GM03348 (cell line): Measurements from ENCODE around the gene BTN1A1.
"Not testable (repeated sequence)": the region's sequence is repeated elsewhere in the genome, so short reads cannot be mapped to it uniquely, and the experiment has no call there.

ENCODE experiments used
- DNase-seq: peaks from one replicate; pipeline ENCODE4 v3.0.0; 2012; ENCODE audit warnings: low spot score

The BTN1A1 gene

DNA sequence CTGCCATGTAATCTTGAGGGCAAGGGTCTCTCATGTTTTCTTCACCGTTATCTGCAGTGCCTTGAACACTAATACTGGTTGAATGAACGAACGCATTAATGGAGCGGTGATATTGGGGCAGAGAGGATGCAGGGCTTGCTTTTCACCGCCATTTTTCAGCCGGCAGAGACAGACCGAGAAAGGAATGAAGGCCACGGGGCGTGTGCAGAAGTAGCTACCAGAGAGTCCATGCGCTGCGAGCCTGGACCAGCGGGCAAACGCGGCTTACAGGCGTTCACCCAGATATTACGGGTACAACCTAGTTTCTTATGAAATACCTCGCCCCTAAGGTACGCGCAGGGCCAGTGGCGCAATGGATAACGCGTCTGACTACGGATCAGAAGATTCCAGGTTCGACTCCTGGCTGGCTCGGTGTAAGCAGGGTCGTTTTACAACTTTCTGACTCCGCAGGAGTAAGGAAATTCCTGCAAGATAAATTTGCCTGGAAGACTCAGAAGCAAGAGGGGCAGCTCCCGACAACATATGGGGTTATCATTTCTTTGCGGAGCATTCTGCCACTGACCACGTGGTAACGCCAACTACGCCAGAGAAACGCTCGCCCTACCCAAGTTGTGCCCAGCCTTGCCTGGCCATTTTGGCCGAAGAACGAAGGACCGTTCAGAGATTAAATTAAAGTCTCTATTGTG lies 37.2 kb downstream of the BTN1A1 start:
- DNase-seq, result peak; percentile 80

- DNase-seq, result peak; percentile 90
Observed at GRCh38 chr6:26537846-26538571, 37.9 kb downstream of the BTN1A1 start, which contains the start of gene HMGN4. Gene HMGN4 (plus strand): TSS chr6:26538366. CDS start chr6:26545207, 6,841 bp downstream.

DNA sequence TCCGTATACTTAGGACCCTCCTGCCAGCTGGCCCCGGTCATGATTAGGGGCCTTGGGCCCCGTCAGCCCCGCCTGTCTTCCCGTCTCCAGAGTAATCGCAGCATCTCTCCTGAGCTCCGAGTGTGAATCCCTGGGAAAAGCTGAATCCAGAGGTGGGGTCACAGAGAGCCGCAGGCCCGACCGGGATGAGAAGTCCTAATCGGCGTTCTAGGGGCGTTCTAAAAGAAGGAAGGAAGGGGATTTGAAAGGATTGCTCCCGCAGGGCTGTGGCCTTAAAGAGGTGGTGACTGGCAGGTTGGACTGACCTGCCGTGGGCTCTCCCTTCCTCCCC lies 38.4 kb downstream of the BTN1A1 start:
- DNase-seq, result no peak

- no peak for DNase-seq
Observed at GRCh38 chr6:26539071-26539615, 39.0 kb downstream of the BTN1A1 start.

DNA sequence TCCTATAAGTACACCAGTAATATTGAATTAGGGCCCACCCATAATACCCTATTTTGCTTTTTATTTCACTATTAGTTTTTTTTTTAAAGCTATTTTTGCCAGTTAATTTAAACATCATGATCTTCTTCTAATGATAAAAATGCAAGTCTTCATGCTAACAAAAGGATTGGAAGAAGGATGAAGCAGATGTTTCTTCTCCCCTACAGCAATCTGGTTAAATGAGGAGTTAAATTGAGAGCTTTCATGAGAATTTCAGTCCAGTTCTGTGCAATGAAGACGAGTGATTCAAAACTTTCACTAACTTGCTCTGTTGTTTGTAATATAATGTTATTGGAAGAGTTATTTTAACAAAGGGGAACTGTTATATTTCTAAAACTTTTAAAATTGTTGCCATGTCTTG lies 41.5 kb downstream of the BTN1A1 start:
- no peak for DNase-seq

- peak; percentile 18 for DNase-seq
Observed at GRCh38 chr6:26543953-26544352, 43.9 kb downstream of the BTN1A1 start.

DNA sequence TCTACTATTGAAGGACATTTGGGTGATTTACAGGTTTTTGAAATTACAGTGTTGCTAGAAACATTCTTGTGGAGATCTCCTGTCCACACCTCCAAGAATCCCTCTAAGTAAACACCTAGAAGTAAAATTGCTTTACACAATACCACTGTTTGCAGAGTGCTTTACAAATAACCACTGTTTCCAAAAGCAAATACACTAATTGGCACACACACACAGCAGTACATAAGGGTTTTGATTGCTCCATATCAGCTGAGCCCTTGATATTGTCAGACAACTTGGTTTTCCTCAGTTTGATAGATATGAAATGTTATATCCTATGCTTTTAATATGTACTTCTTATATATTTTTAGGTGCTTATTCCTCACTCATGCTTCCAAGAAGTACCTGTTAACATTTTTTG lies 44.4 kb downstream of the BTN1A1 start:
- DNase-seq, result no peak

DNA sequence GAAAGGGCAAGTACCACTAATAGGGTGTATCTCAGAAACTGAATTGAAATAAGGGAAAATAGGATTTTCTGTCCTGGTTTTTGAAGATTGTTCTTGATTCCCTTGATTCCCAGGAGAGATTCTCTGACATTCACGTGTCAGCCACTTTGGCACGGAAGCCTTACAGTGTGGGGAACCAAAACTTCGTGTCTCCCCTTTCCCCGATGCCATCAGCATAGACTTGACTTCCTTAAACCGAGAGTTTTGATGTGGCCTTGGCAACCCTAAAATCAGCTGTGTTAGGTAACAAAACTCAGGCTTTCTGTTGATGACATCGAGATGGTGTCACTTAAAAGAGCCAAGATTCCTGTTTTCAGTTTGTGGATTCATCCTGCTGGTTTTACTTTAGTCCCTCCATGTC lies 45.5 kb downstream of the BTN1A1 start:
- DNase-seq, result no peak

GRCh38 chr6:26547363-26547762 lies 47.3 kb downstream of the BTN1A1 start:
- not testable (repeated sequence) for DNase-seq

DNA sequence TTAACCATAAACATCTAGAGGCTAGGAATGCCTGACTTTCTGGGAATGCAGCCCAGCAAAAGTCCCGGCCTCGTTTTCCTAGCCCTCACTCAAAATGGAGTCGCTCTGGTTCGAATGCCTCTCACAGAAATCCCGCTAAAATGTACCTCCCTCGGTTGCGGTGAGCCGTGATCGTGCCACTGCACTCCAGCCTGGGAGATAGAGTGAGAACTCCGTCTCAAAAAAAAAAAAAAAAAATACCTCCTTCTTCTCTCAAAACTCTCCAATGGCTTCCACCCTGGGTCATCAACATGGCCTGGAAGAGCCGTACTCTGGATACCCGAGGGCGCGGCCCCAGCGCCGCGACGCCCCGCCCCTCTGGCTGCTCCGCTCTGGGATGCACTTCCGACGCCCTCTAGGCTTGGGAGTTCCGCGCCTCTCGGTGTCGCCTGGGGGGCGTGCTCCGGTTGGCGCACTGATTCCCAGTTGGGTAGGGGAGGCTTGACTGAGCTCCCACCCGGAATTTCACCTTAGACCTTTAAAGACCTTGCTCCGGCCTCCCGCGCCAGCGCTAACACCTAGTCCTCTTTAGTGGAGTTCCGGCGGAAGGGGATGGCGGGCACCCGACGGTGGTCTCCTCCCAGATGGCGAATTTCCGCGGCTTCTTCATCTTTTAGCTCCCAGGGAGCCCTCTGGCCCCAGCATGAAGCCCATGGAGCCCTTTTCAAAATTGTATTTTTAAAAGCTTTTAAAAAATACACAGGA lies 50.3 kb downstream of the BTN1A1 start:
- peak; percentile 82 for DNase-seq

GRCh38 chr6:26552205-26552604 lies 52.1 kb downstream of the BTN1A1 start:
- no peak for DNase-seq

DNA sequence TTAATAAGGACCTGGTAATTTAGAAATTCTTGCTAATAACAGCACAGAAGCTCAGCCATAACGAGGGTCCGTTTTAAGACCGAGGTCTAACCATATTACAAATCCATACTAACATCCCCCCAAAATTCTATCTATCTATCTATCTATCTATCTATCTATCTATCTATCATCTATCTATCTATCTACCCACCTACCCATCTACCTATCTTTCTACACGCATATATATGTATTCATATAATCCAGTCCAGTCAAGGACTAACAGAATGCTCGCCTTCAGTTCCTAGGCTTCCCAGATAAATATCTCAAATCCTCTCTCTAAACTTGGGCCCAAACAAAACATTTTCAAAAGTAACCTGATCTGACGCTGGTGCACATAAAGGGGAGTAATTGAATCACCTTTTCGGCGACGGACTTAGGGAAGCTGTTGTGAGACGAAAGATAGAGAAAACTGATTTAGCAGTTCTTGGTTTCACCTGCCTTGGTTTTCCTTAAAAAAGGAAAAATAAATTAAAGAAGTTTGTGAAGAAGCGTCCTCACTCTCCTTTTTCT lies 52.6 kb downstream of the BTN1A1 start:
- no peak for DNase-seq

DNA sequence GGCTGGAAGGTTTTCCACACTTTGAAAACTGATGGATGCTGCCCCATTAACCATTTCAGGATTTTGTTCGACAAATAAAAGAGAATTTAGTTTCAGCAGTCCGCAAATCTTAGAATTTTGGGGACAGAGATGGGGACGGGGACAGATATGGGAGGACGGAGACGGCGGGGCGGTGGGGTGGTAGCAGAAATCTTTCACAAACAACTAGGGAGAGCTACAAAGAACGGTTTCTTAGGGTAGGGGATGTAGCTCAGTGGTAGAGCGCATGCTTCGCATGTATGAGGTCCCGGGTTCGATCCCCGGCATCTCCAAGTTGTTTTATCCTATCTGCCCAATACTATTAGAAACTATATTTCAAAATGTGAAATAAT lies 53.1 kb downstream of the BTN1A1 start:
- peak; percentile 58 for DNase-seq

DNA sequence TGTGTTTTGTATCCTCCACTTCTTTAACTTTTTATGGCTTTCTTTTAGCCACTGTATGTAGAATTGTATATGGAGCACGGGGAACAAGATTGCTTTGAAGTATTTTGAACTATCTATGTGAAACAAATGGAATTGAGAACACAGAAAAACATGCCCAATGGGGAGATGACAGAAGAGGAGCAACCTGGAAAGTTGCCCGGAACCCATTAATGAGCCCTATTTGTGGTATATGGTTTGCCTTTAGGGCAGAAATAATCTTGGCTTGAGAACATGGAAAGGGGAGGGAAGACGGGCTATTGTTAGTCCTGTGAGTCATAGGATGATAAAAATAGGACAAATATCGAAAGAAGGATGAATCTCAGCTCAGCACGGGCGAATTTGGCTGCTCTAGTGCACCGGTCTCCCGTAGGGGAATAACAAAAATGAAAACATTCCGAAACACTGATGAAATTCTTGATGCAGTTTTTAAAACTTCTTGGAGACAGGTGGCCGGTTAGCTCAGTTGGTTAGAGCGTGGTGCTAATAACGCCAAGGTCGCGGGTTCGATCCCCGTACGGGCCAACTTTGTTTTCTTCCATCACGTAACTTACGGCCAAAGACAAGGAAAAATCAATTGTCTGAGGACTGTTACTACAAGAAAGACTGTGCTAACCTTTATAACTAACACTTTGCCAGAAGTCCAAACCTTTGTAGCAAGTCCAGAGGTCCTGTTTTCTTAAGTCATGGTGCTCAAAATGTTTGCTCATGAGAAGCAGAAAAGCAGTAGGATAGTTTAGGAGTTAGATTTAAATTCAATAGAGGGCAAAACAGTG lies 53.7 kb downstream of the BTN1A1 start:
- DNase-seq, result peak; percentile 71

GRCh38 chr6:26554447-26554696 lies 54.3 kb downstream of the BTN1A1 start:
- DNase-seq, result no peak

GRCh38 chr6:26554697-26555504 lies 54.8 kb downstream of the BTN1A1 start:
- DNase-seq, result no peak

DNA sequence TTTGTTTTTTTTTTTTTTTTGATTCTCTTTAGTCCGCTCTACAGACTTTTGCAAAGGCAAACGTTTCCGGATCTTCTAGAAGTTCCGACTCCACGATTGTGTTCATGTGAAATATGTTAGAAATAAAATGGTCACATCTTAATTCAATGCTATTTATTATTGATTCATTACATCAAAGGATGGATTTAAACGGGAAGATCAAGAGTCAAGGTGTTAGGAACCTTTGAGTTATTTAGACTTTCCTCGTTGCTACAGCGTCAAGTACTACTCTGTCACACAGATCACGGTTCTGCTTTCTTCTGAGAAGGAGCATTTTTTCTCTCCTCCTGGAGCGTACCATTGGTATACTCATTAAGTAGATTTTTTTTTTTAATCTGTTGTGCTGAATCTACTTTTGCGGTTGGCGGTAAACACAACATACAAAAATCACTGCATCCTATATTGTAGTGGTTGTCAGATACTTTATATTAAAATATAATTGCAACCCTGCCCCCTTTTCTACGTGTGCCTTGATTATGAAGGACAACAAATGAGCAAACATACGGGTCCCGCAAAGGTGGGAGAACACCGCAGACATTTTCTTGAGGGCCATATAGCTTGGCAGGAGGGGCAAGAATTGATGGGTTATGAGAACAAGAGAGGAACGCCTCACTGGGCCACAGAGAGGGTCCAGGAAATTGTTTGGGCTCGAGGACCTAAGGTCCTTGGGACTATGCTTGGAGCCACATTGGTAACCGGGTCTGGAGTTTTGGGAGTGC lies 55.6 kb downstream of the BTN1A1 start:
- no peak for DNase-seq

- DNase-seq, result peak; percentile 69
Observed at GRCh38 chr6:26556263-26557070, 56.4 kb downstream of the BTN1A1 start.
